ENCODE measurements around the gene NUDT12.

GRCh38 chr5:103569313-103570060, 6.9 kb upstream of the NUDT12 start:
- TF ChIP-seq CTCF (IDR thresholded peaks at IDR 0.05) (no peak), POLR2A (IDR thresholded peaks at IDR 0.05) (no peak)
